Transverse colon (tissue), 4 donors: ENCODE results near the gene MRPL48. TPM values are rescaled to one million over a fixed set of nuclear protein-coding genes. Genes with fewer than 3 reads are reported as not detected.
"Not testable (repeated sequence)": the region's sequence is repeated elsewhere in the genome, so short reads cannot be mapped to it uniquely, and the experiment has no call there.

Experiments used
- DNase-seq: peaks from one replicate; pipeline ENCODE4 v3.0.0-alpha.2; 2019
- H3K27ac ChIP-seq, 4 donors: fragments of 200-600 bp; sonication (generic); 2 replicates each; pipeline ENCODE4 v1.5.1; 2016 to 2018; ENCODE audit warnings: inconsistent platforms in 4 of 4
- H3K27me3 ChIP-seq: fragments of 200-600 bp; sonication (generic); 2 replicates; pipeline ENCODE4 v1.5.1; 2017; ENCODE audit warnings: inconsistent platforms
- H3K36me3 ChIP-seq, 4 donors: fragments of 200-600 bp; sonication (generic); 2 replicates each; pipeline ENCODE4 v1.5.1; 2017 to 2019; ENCODE audit warnings: inconsistent platforms in 4 of 4
- H3K4me1 ChIP-seq, 4 donors: fragments of 200-600 bp; sonication (generic); 2 replicates each; pipeline ENCODE4 v1.5.1; 2017 to 2020; ENCODE audit warnings: inconsistent platforms in 4 of 4
- H3K4me3 ChIP-seq, 4 donors: fragments of 200-600 bp; sonication (generic); 1 replicate in 1 of 4; 2 replicates in 3 of 4; pipeline versions ENCODE4 v1.5.1 to v1.6.1; 2017 to 2019; ENCODE audit warnings: inconsistent platforms in 4 of 4
- H3K9me3 ChIP-seq, 2 donors: fragments of 200-600 bp; sonication (generic); 2 replicates each; pipeline ENCODE4 v1.5.1; 2017 to 2019; ENCODE audit warnings: inconsistent platforms in 2 of 2
- CTCF ChIP-seq, 5 experiments: fragments of 200-600 bp in 3 of 5; fragments of 450-650 bp in 2 of 5; sonication (generic) in 3 of 5; IDR thresholded peaks; 1 replicate in 2 of 5; 2 replicates in 3 of 5; pipeline ENCODE4 v1.5.1; 2016 to 2017; ENCODE audit warnings: antibody characterized with exemption in 5 of 5, inconsistent platforms in 3 of 5, mild to moderate bottlenecking in 2 of 5, moderate library complexity in 1 of 5
- EP300 ChIP-seq: sonication (generic); formaldehyde crosslinking; IDR thresholded peaks from one replicate; pipeline ENCODE4 v1.6.1; 2017; ENCODE audit warnings: antibody characterized with exemption, low read depth
- POLR2A ChIP-seq: fragments of 450-650 bp; IDR thresholded peaks from one replicate; pipeline ENCODE4 v1.6.1; 2016; ENCODE audit warnings: antibody characterized with exemption, mild to moderate bottlenecking, moderate library complexity
- POLR2AphosphoS5 ChIP-seq, 3 donors: sonication (generic); formaldehyde crosslinking; IDR thresholded peaks; one replicate each; pipeline ENCODE4 v1.6.1; 2016; ENCODE audit warnings: antibody characterized with exemption in 3 of 3
- WGBS, 2 donors: methylation state at CpG; one replicate each; pipeline ENCODE4 v1.1.5; 2018; ENCODE audit warnings: low coverage in 1 of 2; 5-methylcytosine and 5-hydroxymethylcytosine counted together
- in situ Hi-C, 4 donors: fragments of 200-750 bp; cut with MboI; loops; one replicate each; pipeline versions ENCODE4 v1.15.0 to v1.15.1; 2017; ENCODE audit warnings: low sequenced_read_pairs in 3 of 4, low pct_ligation_motif_present in 1 of 4, low pct_unique_long_range_greater_than_20kb in 1 of 4
- intact Hi-C: fragments of 100-400 bp; cut with DNase I; formaldehyde crosslinking; loops from one replicate; pipeline ENCODE4 v1.15.1; 2023; ENCODE audit warnings: low total_unique reads
- total RNA-seq, 4 donors: library from RNA; depleted of rRNA; stranded (reverse); fragments of >200 nt; gene quantifications; one replicate each; pipeline ENCODE4 v1.1.0, GENCODE V29; 2016

The MRPL48 gene
- total RNA-seq, 4 donors from 2014 or later: 10.5 to 21.1 (median 21.0) TPM; not detected in 1

- no peak overlapping the region for H3K27ac ChIP-seq
- in situ Hi-C loops: no loop called here
- WGBS, 2 donors: 92 to 95% methylated on average over 5 of the region's 5 CpGs
- no peak overlapping the region for H3K4me3 ChIP-seq
- DNase-seq: no peak
- no peaks in the 10 kb centered on the region for H3K27me3 ChIP-seq
- intact Hi-C loops: no loop called here
- H3K36me3 ChIP-seq: no peaks in the 10 kb centered on the region
- TF ChIP-seq POLR2AphosphoS5 (IDR thresholded peaks at IDR 0.05): no peak
- no peak for TF ChIP-seq POLR2A
- no peak for TF ChIP-seq EP300
- no peak for TF ChIP-seq CTCF (IDR thresholded peaks at IDR 0.05)
- H3K9me3 ChIP-seq: no peaks in the 10 kb centered on the region
- H3K4me1 ChIP-seq: peaks cover 4 to 46% (median 24%) of the 10 kb centered on the region in 4 donors
Measured at GRCh38 chr11:73748300-73748699, 39.4 kb upstream of the MRPL48 start.

- in situ Hi-C loops: no loop called here
- Histone ChIP-seq H3K27ac (no peak overlapping the region), H3K4me1 (peaks cover 5 to 48% (median 26%) of the 10 kb centered on the region in 4 donors), H3K4me3 (no peak overlapping the region), H3K36me3 (no peaks in the 10 kb centered on the region), H3K27me3 (no peaks in the 10 kb centered on the region), H3K9me3 (no peaks in the 10 kb centered on the region)
- 92 to 99% methylated on average over 7 of the region's 7 CpGs for WGBS, 2 donors
- TF ChIP-seq EP300 (no peak), POLR2AphosphoS5 (IDR thresholded peaks at IDR 0.05) (no peak), POLR2A (no peak), CTCF (IDR thresholded peaks at IDR 0.05) (no peak)
- no peak for DNase-seq
- intact Hi-C loops: no loop called here
Measured at GRCh38 chr11:73749118-73749517, 38.6 kb upstream of the MRPL48 start.

GRCh38 chr11:73750228-73750627, 37.4 kb upstream of the MRPL48 start:
- in situ Hi-C loops (no loop called here), intact Hi-C loops (no loop called here)
- Histone ChIP-seq H3K36me3 (no peaks in the 10 kb centered on the region), H3K9me3 (no peaks in the 10 kb centered on the region), H3K4me1 (peaks cover 10 to 59% (median 26%) of the 10 kb centered on the region in 4 donors), H3K27ac (no peak overlapping the region), H3K4me3 (no peak overlapping the region), H3K27me3 (no peaks in the 10 kb centered on the region)
- 19 to 39% methylated on average over 3 to 5 of the region's 5 CpGs for WGBS, 2 donors
- DNase-seq: no peak
- TF ChIP-seq POLR2A: no peak

GRCh38 chr11:73750862-73751261, 36.8 kb upstream of the MRPL48 start:
- in situ Hi-C loops, H3K27me3 ChIP-seq, H3K27ac ChIP-seq, H3K9me3 ChIP-seq, DNase-seq, intact Hi-C loops, H3K36me3 ChIP-seq, H3K4me3 ChIP-seq: not testable (repeated sequence)
- WGBS, 2 donors: 100% methylated on average over 4 of the region's 4 CpGs; no CpG with 5 or more reads in 1 of the 2 donors
- H3K4me1 ChIP-seq: peaks cover 10 to 62% (median 27%) of the 10 kb centered on the region in 4 donors

- Histone ChIP-seq H3K4me1 (peaks cover 11 to 74% (median 27%) of the 10 kb centered on the region in 4 donors), H3K27me3 (no peaks in the 10 kb centered on the region), H3K27ac (no peak overlapping the region), H3K9me3 (no peaks in the 10 kb centered on the region), H3K36me3 (no peaks in the 10 kb centered on the region), H3K4me3 (no peak overlapping the region)
- in situ Hi-C loops (no loop called here), intact Hi-C loops (no loop called here)
- WGBS, 2 donors: 87 to 89% methylated on average over 12 to 14 of the region's 14 CpGs
- TF ChIP-seq POLR2A (no peak), POLR2AphosphoS5 (IDR thresholded peaks at IDR 0.05) (no peak), EP300 (no peak), CTCF (IDR thresholded peaks at IDR 0.05) (no peak)
- no peak for DNase-seq
Measured at GRCh38 chr11:73752216-73752867, 35.3 kb upstream of the MRPL48 start.
